ENCODE results near the gene PHGDH. TPM values are rescaled to one million over a fixed set of nuclear protein-coding genes. Genes with fewer than 3 reads are reported as not detected.
"Not testable (repeated sequence)": the region's sequence is repeated elsewhere in the genome, so short reads cannot be mapped to it uniquely, and the experiment has no call there.

Gene PHGDH
- total RNA-seq, 6 experiments from 2014 or later, result 56.4 to 109 (median 87.0) TPM

- Mint-ChIP-seq H3K4me1 (ENCODE audit: low read depth) (peaks cover 6% of the 10 kb centered on the region; the same call in 1 of the 2 replicates), H3K27me3 (ENCODE audit: insufficient read depth) (peaks cover 9% of the 10 kb centered on the region), H3K4me3 (no peak overlapping the region), H3K9me3 (no peaks in the 10 kb centered on the region), H3K36me3 (ENCODE audit: low read depth) (no peaks in the 10 kb centered on the region), H3K27ac (no peak overlapping the region)
- DNase-seq, result no peak
- TF ChIP-seq CTCF (IDR thresholded peaks at IDR 0.05), result no peak
These were observed 25.1 kb upstream of the PHGDH start for GRCh38 chr1:119686661-119687060.

GRCh38 chr1:119687434-119688079 lies 24.2 kb upstream of the PHGDH start:
- H3K27ac Mint-ChIP-seq, result no peak overlapping the region
- no peak for TF ChIP-seq CTCF (IDR thresholded peaks at IDR 0.05)

GRCh38 chr1:119688810-119689209 lies 22.9 kb upstream of the PHGDH start:
- no peak for DNase-seq
- H3K4me1 Mint-ChIP-seq (ENCODE audit: low read depth), result peaks cover 6% of the 10 kb centered on the region; the same call in 1 of the 2 replicates
- H3K4me3 Mint-ChIP-seq, result no peak overlapping the region
- no peaks in the 10 kb centered on the region for H3K9me3 Mint-ChIP-seq
- peaks cover 13% of the 10 kb centered on the region for H3K27me3 Mint-ChIP-seq (ENCODE audit: insufficient read depth)
- H3K36me3 Mint-ChIP-seq (ENCODE audit: low read depth), result no peaks in the 10 kb centered on the region
- no peak overlapping the region for H3K27ac Mint-ChIP-seq
- no peak for TF ChIP-seq CTCF (IDR thresholded peaks at IDR 0.05)

More at GRCh38 chr1:119687434-119688079, 24.2 kb upstream of the PHGDH start:
- no peak for DNase-seq
- Mint-ChIP-seq H3K9me3 (no peaks in the 10 kb centered on the region), H3K4me1 (ENCODE audit: low read depth) (peaks cover 6% of the 10 kb centered on the region; the same call in 1 of the 2 replicates), H3K27me3 (ENCODE audit: insufficient read depth) (peaks cover 6% of the 10 kb centered on the region), H3K4me3 (no peak overlapping the region), H3K36me3 (ENCODE audit: low read depth) (no peaks in the 10 kb centered on the region)

GRCh38 chr1:119689511-119689910 lies 22.2 kb upstream of the PHGDH start:
- Mint-ChIP-seq H3K27me3 (ENCODE audit: insufficient read depth) (peaks cover 11% of the 10 kb centered on the region), H3K36me3 (ENCODE audit: low read depth) (no peaks in the 10 kb centered on the region), H3K4me3 (no peak overlapping the region), H3K9me3 (no peaks in the 10 kb centered on the region), H3K27ac (no peak overlapping the region), H3K4me1 (ENCODE audit: low read depth) (peaks cover 6% of the 10 kb centered on the region; the same call in 1 of the 2 replicates)
- DNase-seq, result no peak
- no peak for TF ChIP-seq CTCF (IDR thresholded peaks at IDR 0.05)

GRCh38 chr1:119696863-119697262 lies 14.9 kb upstream of the PHGDH start:
- Mint-ChIP-seq H3K27me3 (ENCODE audit: insufficient read depth) (peaks cover 29% of the 10 kb centered on the region), H3K9me3 (peaks cover 14% of the 10 kb centered on the region), H3K36me3 (ENCODE audit: low read depth) (peaks cover 11% of the 10 kb centered on the region)
- H3K4me1 Mint-ChIP-seq (ENCODE audit: low read depth); DNase-seq; H3K27ac Mint-ChIP-seq; H3K4me3 Mint-ChIP-seq: not testable (repeated sequence)

- H3K4me3 Mint-ChIP-seq, result no peak overlapping the region
- TF ChIP-seq CTCF (IDR thresholded peaks at IDR 0.05), result no peak
- peaks cover 7% of the 10 kb centered on the region for H3K4me1 Mint-ChIP-seq (ENCODE audit: low read depth)
- H3K27me3 Mint-ChIP-seq (ENCODE audit: insufficient read depth), result peaks cover 29% of the 10 kb centered on the region
- H3K36me3 Mint-ChIP-seq (ENCODE audit: low read depth), result peaks cover 11% of the 10 kb centered on the region
- H3K27ac Mint-ChIP-seq, result no peak overlapping the region
- peaks cover 21% of the 10 kb centered on the region for H3K9me3 Mint-ChIP-seq
- no peak for DNase-seq
These were observed 14.1 kb upstream of the PHGDH start for GRCh38 chr1:119697598-119697997.

All from HFFc6 (cell line).